22Rv1 (cell line): ENCODE data around the gene TM4SF20.

Experiments
- CTCF ChIP-seq: fragments of 450-650 bp; IDR thresholded peaks from 2 replicates; pipeline ENCODE4 v1.5.1; 2017; ENCODE audit warnings: mild to moderate bottlenecking
- ZFX ChIP-seq: fragments of 450-650 bp; IDR thresholded peaks from 2 replicates; pipeline ENCODE4 v1.6.1; 2017; ENCODE audit warnings: antibody characterized with exemption, borderline replicate concordance

- TF ChIP-seq CTCF (peak; percentile 25; the same call in 1 of the 2 replicates), ZFX (no peak)
Observed at GRCh38 chr2:227325839-227326195, 53.3 kb downstream of the TM4SF20 start.
